IPS DF 6.9 (cell line): ENCODE data around the gene DGUOK.
"Not testable (repeated sequence)": the region's sequence is repeated elsewhere in the genome, so short reads cannot be mapped to it uniquely, and the experiment has no call there.

Experiments
- DNase-seq: peaks from one replicate; pipeline ENCODE4 v3.0.0-alpha.2; 2013; ENCODE audit warnings: low read depth, low spot score
- H3K27ac ChIP-seq: one replicate; pipeline ENCODE4 v1.5.1; 2013; ENCODE audit warnings: low read length, control low read depth
- H3K27me3 ChIP-seq: 2 replicates; pipeline ENCODE4 v1.6.1; 2013; ENCODE audit warnings: mild to moderate bottlenecking, low read length; ENCODE audit not compliant: control insufficient read depth, insufficient read depth
- H3K36me3 ChIP-seq: 2 replicates; pipeline ENCODE4 v1.6.1; 2013; ENCODE audit warnings: low read length; ENCODE audit not compliant: control insufficient read depth, insufficient read depth
- H3K4me1 ChIP-seq: 2 replicates; pipeline ENCODE4 v1.6.1; 2013; ENCODE audit warnings: low read length; ENCODE audit not compliant: control insufficient read depth, insufficient read depth
- H3K4me3 ChIP-seq: 2 replicates; pipeline ENCODE4 v1.5.1; 2013; ENCODE audit warnings: mild to moderate bottlenecking, low read length
- H3K9me3 ChIP-seq: 2 replicates; pipeline ENCODE4 v1.6.1; 2013; ENCODE audit warnings: low read length, inconsistent platforms; ENCODE audit not compliant: control insufficient read depth, insufficient read depth
- WGBS: extraction: QIAGEN DNeasy Blood & Tissue Kit; methylation state at CpG from one replicate; pipeline ENCODE4 v1.1.7; 2013; ENCODE audit warnings: mixed read lengths, missing lambda C conversion rate; ENCODE audit not compliant: insufficient read length, insufficient coverage; 5-methylcytosine and 5-hydroxymethylcytosine counted together

DGUOK gene

DNA sequence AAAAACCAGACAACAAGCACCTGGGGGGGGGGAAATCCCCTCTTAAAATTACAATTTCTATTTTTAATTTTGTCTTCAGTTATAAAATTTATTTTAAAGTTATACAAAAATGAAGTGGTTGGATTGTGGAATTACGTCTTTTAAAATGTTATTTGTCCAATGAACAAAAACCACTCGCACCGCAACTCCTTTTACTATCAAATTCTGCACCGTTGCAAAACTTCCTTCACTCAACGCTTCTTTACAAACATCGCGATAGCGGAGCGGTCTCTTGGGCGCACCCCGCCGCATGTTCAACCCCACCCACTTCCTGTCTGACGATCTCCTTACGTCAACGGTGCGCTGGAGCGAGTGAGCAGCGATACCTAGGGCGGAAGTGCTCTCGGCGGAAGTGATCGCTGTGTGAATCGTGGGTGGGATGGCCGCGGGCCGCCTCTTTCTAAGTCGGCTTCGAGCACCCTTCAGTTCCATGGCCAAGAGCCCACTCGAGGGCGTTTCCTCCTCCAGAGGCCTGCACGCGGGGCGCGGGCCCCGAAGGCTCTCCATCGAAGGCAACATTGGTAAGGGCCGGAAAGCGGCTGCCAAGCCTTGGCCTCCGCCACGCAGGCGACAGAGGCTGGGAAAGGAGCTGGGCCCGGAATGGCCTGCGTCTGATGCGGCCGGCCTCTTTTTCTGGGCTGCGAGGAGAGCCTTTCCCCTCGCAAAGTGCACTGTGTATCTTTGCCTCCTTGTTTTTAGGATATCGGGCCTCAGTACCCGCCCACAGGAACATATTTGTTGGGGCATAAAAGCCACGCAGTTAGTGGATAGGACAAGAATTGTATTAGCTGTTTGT, at the start of gene DGUOK:
DGUOK (plus strand) TSS at position 388 of the 835 bp plus-strand sequence; CDS start at position 419, 31 bp downstream.
- no peak within 1 kb of the TSS for H3K27ac ChIP-seq
- WGBS: no CpG with 5 or more reads among the region's 50 CpGs

DNA sequence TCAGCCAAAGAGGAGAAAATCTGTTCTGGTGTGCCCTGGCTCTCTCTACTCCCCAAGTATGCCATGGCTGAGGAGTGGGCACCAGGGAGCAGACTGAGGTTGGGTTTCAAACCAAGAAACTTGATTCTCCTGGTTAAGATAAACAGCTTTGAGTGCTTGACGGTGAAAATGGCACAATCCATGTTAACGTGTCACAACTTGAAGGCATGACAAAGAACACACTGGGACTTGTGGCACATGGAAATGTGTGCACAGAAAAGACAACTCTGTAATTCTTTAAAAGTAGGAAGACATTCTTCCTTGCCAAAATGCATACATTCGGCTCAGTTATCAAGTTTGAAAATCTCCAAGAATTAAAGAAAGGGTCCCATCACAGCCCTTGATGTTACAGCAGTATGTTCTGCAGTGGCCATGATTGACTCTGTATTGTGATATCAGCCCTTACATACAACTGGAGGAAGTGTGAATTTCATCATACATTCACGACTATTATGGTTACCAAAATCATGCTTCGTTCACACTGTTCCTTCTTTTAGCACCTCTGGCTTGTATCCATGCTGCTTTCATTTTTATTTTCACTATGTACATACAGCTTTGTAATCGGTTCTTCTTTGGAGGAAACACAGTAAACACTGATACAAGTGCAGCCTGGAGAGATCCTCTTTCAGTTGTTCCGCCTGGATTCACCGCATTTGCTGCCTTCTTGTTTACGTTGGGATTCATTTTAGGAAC, 49.4 kb upstream of the DGUOK start:
- Histone ChIP-seq H3K4me3 (no peak overlapping the region), H3K27ac (no peak overlapping the region), H3K27me3 (no peaks in the 10 kb centered on the region), H3K4me1 (no peaks in the 10 kb centered on the region), H3K9me3 (no peaks in the 10 kb centered on the region), H3K36me3 (no peaks in the 10 kb centered on the region)
- no CpG with 5 or more reads among the region's 9 CpGs for WGBS
- DNase-seq: no peak

More for the DNA sequence above, at the start of gene DGUOK:
- Histone ChIP-seq H3K36me3 (no peaks in the 10 kb centered on the region), H3K4me3 (peak within 1 kb of the TSS; percentile 93), H3K27me3 (no peaks in the 10 kb centered on the region), H3K4me1 (no peaks in the 10 kb centered on the region; the same call in 1 of the 2 replicates), H3K9me3 (no peaks in the 10 kb centered on the region)
- peak; percentile 97 for DNase-seq

DNA sequence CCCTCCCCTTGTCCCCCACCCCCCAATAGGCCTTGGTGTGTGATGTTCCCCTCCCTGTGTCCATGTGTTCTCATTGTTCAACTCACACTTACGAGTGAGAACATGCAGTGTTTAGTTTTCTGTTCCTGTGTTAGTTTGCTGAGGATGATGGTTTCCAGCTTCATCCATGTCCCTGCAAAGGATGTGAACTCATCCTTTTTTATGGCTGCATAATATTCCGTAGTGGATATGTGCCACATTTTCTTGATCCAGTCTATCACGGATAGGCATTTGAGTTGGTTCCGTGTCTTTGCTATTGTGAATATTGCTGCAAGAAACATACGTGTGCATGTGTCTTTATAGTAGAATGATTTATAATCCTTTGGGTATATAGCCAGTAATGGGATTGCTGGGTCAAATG, 48.7 kb upstream of the DGUOK start:
- not testable (repeated sequence) for H3K4me3 ChIP-seq, H3K27me3 ChIP-seq, H3K4me1 ChIP-seq, H3K9me3 ChIP-seq, DNase-seq, H3K36me3 ChIP-seq, H3K27ac ChIP-seq
- no CpG with 5 or more reads among the region's 5 CpGs for WGBS

DNA sequence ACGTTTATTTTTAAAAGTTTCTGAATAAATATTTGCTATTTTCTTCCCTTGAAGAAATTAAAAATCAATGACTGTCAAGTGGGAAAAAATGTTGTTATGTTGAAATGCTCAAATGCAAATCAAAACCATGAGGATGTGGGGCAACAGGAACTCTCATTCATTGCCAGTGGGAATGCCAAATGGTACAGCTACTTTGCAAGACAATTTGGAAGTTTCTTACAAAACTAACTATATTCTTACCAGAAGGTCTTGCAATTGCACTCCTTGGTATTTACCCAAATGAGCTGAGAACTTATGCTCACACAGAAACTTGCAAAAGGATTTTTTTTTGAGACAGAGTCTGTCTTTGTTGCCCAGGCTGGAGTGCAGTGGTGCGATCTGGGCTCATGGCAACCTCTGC, 41.3 kb upstream of the DGUOK start:
- no peaks in the 10 kb centered on the region for H3K9me3 ChIP-seq
- H3K4me1 ChIP-seq: no peaks in the 10 kb centered on the region; the same call in none of the 2 replicates
- H3K4me3 ChIP-seq: no peak overlapping the region
- H3K36me3 ChIP-seq: no peaks in the 10 kb centered on the region
- WGBS: no CpG with 5 or more reads among the region's 2 CpGs
- H3K27ac ChIP-seq: no peak overlapping the region
- no peaks in the 10 kb centered on the region for H3K27me3 ChIP-seq
- no peak for DNase-seq

DNA sequence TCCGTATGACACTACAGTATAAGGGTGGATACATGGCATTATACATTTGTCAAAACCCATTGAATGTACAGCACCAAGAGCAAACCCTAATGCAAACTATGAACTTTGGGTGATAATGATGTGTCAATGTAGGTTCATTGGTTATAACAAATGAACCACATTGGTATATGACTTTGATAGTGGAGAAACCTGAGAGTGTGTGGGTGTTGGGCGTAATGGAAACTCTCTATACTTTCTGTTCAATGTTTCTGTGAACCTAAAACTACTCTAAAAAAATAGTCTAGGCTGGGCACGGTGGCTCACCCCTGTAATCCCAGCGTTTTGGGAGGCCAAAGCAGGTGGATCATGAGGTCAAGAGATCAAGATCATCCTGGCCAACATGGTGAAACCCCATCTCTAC, 40.3 kb upstream of the DGUOK start:
- H3K9me3 ChIP-seq: no peaks in the 10 kb centered on the region
- WGBS: no CpG with 5 or more reads among the region's 4 CpGs
- no peak overlapping the region for H3K4me3 ChIP-seq
- H3K4me1 ChIP-seq: no peaks in the 10 kb centered on the region; the same call in none of the 2 replicates
- no peak overlapping the region for H3K27ac ChIP-seq
- no peaks in the 10 kb centered on the region for H3K27me3 ChIP-seq
- H3K36me3 ChIP-seq: no peaks in the 10 kb centered on the region; the same call in 1 of the 2 replicates
- DNase-seq: no peak

DNA sequence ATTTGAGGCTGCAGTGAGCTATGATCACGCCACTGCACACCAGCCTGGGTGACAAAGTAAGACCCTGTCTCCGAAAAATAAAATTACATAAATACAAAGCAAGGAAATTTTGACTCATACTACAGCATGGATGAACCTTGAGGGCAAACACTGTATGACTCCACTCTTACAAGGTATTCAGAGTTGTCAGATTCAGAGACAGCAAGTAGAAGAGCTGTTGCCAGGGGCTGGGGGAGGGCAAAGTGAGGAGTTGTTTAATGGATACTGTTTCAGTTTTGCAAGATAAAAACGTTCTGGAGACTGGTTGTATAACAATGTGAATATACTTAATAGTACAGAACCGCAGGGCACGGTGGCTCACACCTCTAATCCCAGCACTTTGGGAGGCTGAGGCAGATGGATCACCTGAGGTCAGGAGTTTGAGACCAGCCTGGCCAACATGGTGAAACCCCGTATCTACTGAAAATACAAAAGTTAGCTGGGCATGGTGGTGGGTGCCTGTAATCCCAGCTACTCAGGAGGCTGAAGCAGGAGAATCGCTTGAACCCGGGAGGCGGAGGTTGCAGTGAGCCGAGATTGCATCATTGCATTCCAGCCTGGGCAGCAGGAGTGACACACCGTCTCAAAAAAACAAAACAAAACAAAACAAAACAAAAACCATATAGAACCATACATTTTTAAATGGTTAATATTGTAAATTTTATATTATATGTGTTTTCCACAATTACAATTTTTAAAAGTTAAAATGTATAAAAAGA, 38.9 kb upstream of the DGUOK start:
- not testable (repeated sequence) for H3K36me3 ChIP-seq, H3K4me1 ChIP-seq, H3K4me3 ChIP-seq, DNase-seq, H3K9me3 ChIP-seq, H3K27me3 ChIP-seq, H3K27ac ChIP-seq
- WGBS: no CpG with 5 or more reads among the region's 11 CpGs

DNA sequence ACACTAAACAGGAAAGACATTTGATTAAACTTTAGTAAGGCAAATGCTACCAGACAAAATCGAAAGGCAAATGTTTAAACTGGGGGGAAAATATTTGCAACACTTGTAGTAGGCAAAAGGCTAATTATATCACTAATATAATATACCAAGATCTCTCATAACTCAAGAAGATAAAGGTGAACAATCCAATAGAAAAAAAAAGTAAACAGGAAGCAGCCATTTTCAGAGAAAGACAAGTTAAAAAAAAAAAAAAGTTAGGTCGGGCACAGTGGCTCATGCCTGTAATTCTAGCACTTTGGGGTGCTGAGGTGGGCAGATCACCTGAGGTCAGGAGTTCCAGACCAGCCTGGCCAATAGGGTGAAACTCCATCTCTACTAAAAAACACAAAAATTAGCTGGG, 38.3 kb upstream of the DGUOK start:
- H3K4me3 ChIP-seq: no peak overlapping the region
- H3K9me3 ChIP-seq: no peaks in the 10 kb centered on the region
- H3K27me3 ChIP-seq: no peaks in the 10 kb centered on the region
- WGBS: no CpG with 5 or more reads among the region's 2 CpGs
- no peaks in the 10 kb centered on the region; the same call in 1 of the 2 replicates for H3K36me3 ChIP-seq
- DNase-seq: no peak
- no peak overlapping the region for H3K27ac ChIP-seq
- no peaks in the 10 kb centered on the region; the same call in none of the 2 replicates for H3K4me1 ChIP-seq

DNA sequence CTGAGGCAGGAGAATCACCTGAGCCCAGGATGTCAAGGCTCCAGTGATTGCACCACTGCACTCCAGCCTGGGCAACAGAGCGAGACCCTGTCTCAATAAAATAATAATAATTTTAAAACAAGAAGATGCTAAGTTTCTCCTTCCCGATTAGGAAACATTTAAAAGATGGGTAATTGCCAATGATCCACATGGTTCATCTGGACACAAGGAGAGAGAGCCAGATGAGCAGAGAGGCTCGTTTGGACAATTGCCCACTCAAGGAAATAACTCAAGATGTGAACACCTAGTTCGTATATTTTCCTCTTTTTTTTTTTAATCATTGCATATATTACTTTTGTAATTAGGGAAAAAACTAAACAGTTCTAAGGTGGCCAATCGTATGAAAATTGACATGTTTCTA, 37.5 kb upstream of the DGUOK start:
- Histone ChIP-seq H3K36me3 (no peaks in the 10 kb centered on the region; the same call in 1 of the 2 replicates), H3K27ac (no peak overlapping the region), H3K4me3 (no peak overlapping the region), H3K4me1 (no peaks in the 10 kb centered on the region; the same call in none of the 2 replicates), H3K9me3 (no peaks in the 10 kb centered on the region), H3K27me3 (no peaks in the 10 kb centered on the region)
- no peak for DNase-seq
- no CpG with 5 or more reads among the region's 5 CpGs for WGBS

DNA sequence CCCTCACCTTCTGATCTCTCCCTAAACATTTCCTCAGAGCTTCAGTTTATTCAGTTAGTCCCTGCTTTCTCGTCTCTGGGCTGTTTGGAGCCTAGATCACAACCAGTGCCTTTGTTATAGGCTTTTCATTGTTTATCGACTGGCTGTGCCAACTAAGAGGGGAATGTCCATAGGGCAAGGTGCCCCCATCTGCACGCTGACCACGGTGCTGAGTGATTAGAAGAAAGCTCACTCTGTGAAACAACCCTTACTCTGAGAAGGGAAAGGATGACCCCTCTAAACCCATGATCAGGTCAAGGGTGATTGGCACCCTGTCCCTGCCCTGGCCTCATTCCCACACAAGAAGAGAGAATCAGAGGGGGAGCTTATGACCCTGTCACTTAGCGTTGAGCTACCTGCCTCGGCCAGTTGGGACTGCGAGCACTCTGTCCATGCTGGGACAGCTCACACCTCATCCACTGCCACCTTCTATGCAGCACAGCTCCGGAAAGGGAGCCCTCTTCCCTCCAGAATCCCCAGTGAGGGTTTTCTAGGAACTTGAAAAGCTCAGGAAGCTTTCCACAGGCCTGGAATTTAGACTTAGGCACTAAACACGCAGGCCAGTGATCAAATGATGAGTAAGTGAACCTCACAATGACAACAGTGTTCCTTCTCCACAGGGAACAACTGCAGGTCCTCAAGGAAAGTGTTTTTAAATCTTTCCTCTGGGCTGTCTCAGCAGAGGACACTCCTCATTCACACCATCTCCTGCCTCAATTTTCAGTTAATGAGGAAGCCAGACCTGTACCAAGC, 36.2 kb upstream of the DGUOK start:
- Histone ChIP-seq H3K4me3 (no peak overlapping the region), H3K36me3 (no peaks in the 10 kb centered on the region; the same call in 1 of the 2 replicates), H3K27ac (no peak overlapping the region), H3K9me3 (no peaks in the 10 kb centered on the region), H3K4me1 (no peaks in the 10 kb centered on the region; the same call in none of the 2 replicates), H3K27me3 (no peaks in the 10 kb centered on the region)
- DNase-seq: no peak
- WGBS: no CpG with 5 or more reads among the region's 9 CpGs
